Dermis microvascular lymphatic vessel endothelial cell (primary cell): ENCODE measurements around the gene SFMBT1. TPM values are rescaled to one million over a fixed set of nuclear protein-coding genes. Genes with fewer than 3 reads are reported as not detected.

Source experiments
- DNase-seq, 2 donors: peaks; one replicate each; pipeline versions ENCODE4 v3.0.0 to v3.0.0-alpha.2; 2010; ENCODE audit warnings: low read depth in 2 of 2
- total RNA-seq: library from RNA; depleted of rRNA; stranded (reverse); fragments of >200 nt; gene quantifications from 2 replicates; pipeline ENCODE4 v1.2.1, GENCODE V29; 2014

SFMBT1 gene, protein sequence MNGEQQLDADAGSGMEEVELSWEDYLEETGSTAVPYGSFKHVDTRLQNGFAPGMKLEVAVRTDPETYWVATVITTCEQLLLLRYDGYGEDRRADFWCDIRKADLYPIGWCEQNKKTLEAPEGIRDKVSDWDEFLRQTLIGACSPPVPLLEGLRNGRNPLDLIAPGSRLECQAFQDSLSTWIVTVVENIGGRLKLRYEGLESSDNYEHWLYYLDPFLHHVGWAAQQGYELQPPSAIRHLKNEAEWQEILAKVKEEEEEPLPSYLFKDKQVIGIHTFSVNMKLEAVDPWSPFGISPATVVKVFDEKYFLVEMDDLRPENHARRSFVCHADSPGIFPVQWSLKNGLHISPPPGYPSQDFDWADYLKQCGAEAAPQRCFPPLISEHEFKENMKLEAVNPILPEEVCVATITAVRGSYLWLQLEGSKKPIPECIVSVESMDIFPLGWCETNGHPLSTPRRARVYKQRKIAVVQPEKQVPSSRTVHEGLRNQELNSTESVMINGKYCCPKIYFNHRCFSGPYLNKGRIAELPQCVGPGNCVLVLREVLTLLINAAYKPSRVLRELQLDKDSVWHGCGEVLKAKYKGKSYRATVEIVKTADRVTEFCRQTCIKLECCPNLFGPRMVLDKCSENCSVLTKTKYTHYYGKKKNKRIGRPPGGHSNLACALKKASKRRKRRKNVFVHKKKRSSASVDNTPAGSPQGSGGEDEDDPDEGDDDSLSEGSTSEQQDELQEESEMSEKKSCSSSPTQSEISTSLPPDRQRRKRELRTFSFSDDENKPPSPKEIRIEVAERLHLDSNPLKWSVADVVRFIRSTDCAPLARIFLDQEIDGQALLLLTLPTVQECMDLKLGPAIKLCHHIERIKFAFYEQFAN
- 3.9 and 4.3 TPM in 2 replicates for total RNA-seq

DNA sequence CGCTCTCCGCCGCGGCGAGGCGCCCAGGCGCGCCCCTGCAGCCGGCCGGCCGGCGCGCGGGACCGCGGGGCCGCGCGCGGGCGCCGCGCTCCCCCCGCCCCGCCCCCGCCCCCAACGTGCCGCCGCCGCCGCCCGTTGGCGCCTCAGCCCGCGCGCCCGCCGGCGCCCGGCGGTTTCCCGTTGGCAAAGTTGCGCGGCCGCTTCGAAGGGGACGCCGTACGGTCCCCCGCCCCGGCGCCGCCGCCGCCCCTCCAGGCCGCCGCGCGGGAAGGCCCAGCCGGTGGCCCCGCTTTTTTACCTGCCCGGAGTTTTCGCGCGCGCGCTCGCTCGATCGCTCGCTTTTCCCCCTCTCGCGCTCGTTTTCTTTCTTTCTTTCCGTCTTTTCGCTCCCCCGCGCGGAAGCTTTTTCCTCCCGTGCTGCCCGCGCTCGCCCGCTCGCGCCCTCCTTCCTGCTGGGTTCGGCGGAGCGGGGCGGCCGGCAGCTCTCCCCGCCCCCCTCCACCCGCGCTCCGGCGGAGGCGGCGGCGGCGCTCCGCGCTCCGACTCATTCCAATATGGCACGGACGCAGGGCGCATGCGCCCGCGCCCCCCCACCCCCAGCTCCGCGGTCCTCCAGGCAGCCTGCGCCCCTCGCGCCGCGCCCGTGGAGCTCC is at the start of gene SFMBT1:
Gene SFMBT1 (minus strand): TSS at position 556 of the 653 bp plus-strand sequence. CDS start 76,945 bp downstream, outside the sequence.
- peak in 1 of 2 donors; percentile 67 for DNase-seq

DNA sequence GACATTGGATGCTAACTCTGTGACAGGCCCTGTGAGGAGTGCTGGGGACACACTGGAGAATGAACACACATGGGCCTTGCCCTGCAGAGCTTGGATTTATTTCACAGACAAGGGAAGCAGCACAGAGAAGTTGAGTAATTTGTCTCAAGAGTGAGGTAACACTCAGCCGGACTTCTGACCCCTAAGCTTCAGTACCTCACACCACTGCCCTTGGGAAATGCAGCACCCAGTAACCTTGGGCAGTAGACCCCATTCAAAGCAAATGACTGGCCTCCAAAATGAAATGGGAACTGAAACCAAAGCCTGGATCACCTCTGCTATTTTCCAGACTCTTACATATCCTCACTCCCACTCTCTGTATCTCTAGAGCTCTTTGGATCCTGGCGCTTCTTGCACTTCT is 47.1 kb upstream of the SFMBT1 start:
- no peak for DNase-seq

DNA sequence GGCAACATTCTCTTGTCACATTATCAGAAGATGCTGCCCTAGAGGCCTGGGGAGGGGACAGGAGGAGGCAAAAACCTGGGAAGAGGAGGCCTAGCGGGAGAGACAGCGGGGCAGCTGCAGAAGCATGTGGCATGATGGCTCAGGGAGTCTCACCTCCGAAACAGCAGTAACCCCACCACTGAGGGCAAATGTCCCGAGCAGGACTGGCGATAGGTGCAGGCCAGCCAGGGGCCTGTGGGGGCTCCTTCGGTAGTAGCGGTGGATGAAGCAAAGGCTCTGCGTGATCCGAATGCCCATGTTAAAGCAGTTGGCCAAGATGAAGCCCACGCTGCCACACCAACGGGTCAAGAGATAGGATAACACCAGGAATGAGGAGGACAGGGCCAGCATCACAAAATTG is 46.3 kb upstream of the SFMBT1 start:
- DNase-seq: no peak

DNA sequence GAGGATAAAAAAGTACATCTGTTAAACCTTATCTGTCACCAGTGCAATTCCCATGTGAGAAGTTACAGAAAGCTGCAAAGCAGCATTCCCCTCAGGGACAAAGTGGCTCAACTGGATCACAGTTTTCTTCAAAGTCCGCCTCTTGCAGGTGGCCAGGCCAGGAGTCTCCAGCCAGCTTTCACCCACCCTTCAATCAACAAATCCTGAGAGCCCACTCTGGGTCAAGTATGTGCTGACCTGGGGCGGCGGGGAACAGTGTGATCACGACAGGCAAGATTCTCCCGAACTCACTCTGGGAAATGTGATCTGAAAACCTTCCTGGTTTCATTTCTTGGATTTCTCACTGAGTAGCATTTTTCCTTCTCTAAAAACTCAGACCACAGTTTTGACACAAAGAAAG is 45.1 kb upstream of the SFMBT1 start:
- DNase-seq: no peak

DNA sequence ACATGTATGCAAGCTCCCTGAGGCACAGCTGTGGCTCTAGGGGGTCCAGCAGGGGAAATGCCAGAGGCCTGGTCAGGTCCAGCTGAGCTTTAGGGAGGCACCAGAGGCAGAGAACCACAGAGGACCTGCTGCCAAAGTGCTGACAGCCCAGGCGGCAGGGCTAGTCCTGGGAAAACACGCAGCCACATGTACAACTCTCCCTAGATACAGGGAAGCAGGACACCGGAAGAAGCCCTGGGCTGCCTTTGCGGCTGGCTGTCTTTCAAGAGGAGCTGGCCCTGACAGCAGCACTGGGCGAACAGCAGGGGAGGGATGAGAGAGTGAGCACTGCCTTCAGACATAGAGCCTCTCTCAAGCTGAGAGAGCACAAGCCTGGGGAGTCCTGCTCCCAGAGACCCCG is 43.6 kb upstream of the SFMBT1 start:
- no peak for DNase-seq

DNA sequence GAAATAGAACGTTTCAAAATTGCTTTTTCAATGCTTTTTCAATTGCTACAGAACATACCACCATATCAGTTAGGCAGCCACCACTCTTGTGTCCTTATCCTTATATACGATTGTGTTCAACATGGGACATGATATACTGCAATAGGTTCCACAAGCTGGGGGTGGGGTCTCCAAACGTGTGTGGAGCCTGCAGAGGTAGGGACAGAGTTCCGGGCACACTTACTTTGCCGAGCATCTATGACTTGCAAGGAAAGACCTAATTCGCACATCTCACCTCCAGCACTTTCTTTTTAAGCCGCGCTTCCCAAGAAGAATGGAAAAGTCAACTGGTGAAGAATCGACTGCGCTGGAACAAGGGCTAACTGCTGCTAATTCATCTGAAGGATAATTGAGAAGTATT is 39.6 kb upstream of the SFMBT1 start:
- DNase-seq: no peak

DNA sequence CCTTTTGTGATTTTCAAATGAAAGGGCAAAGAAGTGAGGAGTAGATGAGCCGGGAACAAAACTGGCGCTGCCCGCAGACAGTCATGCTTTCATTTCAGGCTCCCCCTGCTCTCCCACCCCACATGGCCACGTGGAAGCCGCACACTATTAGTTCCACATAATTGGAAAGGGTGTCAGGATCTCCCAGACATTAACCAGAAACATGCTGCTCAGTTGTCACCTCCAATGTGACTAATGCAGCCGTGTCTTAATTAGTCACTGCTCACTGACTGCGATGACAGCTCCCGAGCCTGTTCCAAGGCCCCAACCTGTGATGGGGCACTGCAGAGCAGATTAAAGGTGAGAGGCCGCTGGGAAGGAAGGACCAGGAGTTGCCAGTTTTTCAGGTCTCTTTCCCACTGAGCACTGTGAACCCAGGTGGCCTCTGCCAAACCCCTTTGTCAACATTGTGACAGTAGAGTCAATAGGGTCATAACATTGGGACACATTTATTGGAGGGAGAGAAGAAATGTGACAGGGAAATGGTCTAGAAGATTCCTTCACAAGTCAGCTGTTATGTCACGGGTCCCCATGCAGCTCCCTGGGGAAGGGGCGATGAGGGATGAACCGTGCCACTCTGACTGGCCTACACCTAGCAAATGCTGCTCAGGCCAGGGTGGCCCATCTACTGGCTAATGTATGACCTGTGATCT is 38.6 kb upstream of the SFMBT1 start:
- no peak for DNase-seq

DNA sequence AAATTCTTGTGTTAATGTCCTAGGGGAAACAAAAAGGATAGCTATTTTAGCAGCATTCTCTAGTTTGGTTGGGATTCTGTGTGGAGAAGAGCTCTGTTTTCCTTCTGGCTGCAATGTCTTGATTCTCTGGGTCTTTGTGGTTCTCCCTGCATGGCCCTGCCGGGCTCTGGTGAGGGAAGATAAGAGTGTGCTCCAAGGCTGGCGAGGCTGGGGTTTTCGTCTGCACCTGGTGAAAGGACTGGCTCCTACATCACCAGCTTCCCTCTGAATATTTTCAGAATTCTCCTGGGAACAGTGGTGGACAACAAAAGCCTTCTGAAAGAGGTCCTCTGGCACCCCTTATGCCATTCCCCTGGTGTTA is 38.1 kb upstream of the SFMBT1 start:
- no peak for DNase-seq

DNA sequence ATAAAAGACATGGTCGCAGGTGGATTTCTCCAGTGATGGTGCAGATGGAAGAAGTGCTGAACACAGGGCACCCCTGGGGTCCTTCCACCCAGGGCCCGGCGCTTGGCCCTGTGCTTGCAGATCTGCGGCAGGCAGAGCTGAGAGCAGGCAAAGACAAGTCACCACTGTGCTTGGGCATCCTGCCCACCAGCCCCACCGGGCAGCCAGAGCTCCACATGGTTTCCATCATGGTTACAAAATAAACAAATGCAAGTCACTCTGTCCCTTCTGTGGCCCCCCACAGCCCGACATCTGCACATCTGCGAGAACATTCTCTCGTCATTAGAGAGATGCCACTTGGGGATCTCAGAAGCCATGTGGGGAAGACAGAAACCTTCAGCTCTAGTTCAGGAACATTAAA is 37.6 kb upstream of the SFMBT1 start:
- DNase-seq: no peak

DNA sequence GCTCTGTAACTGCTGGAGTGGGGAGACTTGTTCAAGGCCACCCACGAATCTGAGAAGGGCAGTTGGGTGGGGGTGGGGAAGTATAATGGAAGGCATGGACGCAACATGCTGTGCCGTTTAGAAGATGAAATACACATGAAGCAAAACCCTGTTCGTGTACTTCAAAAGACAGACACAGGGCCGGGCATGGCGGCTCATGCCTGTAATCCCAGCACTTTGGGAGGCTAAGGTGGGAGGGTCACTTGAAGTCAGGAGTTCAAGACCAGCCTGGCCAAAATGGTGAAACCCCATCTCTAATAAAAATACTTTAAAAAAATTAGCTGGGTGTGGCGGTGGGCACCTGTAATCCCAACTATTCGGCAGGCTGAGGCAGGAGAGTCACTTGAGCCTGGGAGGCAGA is 36.9 kb upstream of the SFMBT1 start:
- no peak for DNase-seq

DNA sequence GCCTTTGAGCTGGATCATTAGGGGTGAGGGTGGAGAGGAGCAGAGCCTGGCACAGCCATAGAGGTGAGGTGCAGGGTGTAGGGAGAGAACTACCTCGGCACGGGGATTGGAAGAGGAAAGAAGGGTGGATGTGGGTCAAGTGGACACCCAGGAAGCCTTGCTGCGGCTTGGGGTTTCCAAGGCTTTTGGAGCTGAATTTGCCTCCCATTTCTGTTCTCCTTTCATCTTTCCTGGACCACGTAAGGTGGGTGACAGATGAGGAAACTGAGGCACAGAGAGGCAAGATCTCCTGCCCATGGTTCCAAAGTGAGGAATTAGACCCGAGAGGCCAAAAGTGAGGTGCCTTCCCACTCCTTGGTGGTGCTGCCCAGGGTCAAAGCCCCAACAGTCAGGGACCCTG is 35.4 kb upstream of the SFMBT1 start:
- DNase-seq: no peak

DNA sequence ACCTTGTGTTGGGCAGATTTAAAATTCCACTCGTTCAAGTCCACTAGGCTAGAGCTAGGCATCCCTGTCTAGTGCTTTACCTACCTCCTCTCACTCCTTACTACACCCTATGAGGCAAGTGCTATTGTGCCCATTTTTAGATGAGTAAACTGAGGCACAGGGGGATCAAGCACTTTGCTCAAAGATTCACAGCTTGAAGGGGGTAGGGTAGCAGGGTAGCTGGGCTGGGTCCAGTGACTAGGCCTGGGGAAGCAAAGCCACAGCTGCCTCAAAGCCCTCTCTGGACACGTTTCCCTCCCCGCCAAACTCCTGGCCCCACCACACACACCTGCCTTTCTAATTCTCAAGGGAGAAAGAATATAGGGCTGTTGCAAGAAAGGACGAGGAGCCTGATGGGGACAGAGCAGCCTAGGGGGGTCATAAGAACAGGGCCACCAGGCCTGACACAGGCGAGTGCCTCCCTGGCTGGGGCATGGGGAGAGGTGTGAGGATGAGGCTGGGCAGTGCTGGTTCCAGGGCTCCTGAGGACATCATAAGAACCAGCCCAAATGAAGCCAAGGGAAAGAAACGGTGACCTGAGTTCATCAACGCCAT is 34.8 kb upstream of the SFMBT1 start:
- no peak for DNase-seq

DNA sequence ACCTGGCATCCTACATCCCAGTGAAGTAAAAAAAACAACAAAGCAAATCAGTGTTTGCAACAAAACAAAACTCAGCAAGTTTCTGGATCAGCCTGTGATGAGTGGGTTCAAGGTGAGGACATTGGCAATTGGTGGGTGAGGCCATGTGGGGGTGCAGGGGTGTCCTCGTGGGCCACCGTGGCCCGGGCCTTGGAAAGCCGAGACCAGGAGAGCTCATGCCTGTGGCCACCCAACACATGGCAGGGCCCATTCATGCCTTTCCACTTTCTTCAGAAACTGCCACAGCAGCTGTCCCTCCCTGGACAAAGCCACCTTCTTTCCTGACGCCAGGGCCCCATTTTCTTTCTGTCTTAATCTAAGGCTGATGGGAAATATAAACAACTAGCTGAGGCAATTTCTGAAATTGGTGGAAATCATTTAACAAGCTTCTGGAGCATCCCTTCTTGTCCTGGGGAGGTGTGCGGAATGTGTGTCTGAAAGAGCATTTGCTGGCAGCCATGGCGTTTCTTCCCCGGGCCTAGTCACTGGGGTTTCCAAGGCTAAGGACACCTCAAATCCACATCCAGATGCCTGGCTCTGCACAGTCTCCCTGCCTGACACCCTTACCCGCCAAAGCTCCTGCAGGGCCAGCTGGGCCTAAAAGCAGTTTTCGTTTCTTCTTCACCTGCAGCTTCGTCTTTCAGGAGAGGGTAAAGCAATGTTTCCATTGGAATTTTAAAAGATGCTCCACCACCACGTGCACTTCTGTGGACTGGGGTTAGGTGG is 34.1 kb upstream of the SFMBT1 start:
- no peak for DNase-seq

DNA sequence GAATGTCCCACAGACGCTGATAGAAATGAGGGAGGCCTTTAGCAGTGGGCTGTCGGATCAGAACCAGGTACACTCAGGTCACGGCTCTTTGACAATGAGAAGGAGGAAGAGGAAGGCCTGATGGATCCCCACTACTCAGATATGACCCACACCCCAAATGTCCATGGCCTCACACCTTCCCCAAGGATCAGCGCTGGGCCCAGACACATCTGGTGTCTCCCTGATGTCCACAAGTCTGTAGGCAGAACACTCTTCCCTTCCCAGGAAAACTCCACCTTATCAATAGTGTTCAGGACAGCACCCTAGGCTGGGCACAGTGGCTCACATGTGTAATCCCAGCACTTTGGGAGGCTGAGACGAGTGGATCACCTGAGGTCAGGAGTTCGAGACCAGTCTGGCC is 33.3 kb upstream of the SFMBT1 start:
- DNase-seq: no peak

DNA sequence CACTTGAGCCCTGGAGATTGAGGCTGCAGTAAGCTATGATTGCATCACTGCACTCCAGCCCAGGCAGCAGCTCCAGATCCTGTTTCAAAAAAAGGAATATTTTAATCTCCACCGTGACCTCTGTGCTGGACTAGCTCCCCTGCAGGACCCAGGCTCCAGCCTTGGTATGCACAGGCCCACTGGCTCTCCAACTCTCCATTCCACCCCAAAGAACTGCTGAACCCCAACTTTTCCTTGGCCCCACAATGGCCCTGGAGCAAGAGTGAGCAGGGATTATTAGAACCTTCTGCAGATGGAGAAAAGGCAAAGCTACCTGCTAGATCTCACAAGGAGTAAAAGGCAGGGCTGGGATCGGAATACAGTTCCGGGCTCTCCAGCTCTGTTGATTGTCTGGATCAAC is 32.8 kb upstream of the SFMBT1 start:
- no peak for DNase-seq

DNA sequence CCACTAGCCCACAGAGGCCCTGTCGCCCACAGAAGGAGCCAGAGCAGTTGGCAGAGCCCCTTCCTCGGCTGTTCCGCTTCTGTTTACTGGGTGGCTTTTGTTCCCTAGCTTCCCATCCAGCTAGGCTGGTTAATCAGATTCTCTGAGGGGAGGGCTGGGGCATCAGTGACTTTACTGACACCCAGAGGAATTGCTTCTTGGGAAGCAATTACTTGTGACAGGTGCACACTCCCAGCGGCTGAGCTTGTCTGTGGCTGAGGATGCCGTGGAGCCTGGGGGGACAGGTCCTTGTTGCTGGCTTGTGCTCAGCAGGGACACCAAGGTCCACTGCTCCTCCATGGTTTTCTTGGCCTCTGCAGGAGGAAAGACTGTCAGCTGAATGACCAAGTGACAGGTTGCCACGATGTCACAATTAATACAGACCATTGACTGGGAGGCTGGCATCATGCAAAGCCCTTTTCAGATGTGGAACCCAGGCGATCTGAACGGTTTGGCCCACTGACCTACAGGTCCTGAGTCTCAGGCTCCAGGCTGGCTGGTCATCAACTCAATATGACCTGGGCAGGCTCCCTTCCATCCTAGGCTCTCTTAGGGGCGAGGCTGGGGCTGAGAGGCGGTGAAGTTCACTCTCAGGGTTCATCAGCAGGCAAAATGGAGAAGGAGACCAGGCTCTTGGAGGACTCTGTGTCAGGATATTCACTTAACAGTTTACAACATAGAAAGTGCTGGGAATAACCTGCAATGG is 31.8 kb upstream of the SFMBT1 start:
- DNase-seq: no peak

DNA sequence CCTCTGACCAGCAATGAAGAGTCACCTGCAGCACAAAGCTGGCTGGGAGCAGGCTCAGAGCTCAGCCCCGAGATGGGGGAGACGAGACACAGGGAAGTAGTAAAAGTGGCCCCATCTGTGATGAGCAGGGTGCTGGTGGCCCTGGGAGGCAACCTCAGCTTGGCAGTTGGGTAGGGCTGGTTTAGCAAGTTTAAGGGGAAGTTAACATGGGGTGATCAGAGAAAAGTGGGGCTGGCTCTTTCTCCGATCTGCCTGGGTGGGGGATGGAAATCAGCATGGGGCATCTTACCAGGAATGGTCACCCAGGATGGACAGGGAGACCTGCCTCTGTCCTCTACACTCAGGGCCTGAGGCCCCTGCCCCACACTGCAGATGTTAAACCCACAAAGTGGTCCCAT is 29.9 kb upstream of the SFMBT1 start:
- no peak for DNase-seq

DNA sequence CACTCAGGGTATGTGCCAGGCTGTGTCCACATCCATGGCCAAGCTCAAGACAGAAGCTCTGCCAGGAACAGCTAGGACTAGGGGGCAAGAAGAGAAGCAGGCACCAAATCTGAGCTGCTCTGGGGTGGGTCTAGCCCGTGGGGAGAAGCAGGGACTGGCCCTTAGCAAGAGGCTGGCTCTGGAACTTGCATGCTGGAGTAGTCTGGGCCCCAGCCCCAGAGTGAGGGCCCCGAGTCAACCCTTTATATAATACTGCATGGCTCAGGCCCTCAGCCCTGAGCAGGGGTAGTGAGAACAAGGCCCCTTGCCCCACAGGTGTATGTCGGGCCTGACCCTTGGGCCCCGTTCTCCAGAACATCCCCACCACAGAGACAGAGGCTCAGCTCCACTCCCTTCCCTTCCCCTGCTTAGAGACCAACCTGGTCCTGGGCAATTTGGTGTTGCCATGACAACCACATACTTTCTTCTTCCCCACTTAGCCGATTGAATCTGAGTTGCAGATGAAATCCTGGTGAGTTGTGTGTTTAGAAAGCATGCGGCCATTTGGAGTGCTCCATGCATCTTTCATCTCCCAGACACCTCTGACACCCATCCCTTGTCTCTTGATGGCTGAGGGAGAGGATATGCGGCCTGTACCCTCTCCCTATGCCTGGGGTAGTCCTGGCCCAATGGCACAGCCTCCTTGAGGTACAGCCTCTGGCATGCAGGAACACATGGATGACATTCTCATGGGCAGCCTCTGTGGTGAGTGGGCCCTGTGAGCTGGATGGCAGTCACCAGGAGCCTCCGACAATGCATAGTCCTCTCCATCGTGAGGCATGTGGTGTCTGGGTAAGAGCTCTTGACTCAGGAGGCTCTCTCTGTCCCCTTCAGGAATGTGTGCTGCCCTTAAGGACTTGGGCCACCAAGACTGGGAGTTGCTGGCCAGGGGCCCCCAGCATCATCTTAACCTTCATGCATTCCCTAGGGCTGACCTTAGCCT is 29.2 kb upstream of the SFMBT1 start:
- no peak for DNase-seq

DNA sequence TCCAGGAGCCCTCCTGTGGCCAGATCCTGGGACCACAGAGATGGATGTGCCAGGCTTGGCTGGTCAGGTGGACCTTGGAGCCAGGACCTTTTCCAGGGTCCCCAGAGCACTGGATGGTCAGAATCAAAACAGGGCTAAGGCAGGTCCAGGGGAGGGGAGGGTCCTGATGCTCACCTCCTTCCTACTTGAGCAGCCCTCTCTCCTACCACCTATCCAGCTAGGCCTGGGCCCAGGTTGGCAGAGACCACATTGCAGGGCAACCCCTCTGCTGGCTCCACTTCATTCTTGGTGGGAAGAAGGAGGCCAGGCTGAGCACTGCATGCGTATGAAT is 28.5 kb upstream of the SFMBT1 start:
- no peak for DNase-seq
